HK-2 (cell line): ENCODE measurements around the gene NMNAT1.
"Not testable (repeated sequence)": the region's sequence is repeated elsewhere in the genome, so short reads cannot be mapped to it uniquely, and the experiment has no call there.

ENCODE experiments used
- DNase-seq: peaks from one replicate; pipeline ENCODE4 v3.0.0-alpha.2; 2018; ENCODE audit not compliant: unreplicated experiment

Gene NMNAT1

DNA sequence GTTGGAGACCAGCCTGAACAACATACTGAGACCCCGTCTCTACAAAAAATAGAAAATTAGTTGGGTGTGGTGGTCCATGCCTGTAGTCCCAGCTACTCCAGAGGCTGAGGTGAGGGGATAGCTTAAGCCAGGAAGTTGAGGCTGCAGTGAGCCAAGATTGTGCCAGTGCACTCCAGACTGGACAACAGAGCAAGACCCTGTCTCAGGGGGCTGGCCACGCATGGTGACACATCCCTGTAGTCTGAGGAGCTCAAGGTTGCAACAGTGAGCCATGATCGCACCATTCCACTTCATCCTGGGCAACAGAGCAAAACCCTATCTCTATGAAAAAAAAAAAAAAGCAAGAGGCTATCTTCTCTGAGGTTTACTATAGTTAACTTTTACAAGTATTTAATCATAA, 76.8 kb downstream of the NMNAT1 start:
- DNase-seq, result no peak

DNA sequence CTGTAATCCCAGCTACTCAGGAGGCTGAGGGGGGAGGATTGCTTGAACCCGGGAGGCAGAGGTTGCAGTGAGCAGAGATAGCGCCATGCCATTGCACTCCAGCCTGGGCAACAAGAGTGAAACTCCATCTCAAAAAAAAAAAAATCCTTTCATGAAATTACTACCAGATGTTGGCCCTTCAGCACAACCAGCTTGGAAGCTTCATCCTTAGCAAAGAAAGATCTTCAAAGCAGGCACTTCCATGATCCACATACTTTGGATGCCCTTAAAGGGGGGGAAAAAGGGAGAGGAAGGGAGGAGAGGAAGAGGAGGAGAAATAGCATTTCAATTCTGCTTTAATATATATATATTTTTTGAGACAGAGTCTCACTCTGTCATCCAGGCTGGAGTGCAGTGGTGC, 77.4 kb downstream of the NMNAT1 start:
- not testable (repeated sequence) for DNase-seq

DNA sequence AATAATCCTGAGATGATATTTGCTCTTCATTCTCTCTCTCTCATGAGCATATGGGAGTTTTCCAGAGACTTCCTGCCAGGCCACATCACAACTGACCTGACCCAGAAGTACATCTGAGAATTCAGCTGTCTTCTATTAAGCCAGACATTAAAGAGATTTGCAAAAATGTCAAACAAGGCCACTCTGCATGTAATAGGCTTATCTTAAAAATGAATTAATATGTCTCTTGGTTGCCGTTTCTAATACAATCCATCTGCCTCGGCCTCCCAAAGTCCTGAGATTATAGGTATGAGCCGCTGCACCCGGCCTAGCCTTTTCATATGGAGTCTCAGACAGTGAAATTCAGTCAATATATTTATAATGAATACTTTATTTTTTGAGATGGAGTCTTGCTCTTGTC, 78.7 kb downstream of the NMNAT1 start:
- not testable (repeated sequence) for DNase-seq

DNA sequence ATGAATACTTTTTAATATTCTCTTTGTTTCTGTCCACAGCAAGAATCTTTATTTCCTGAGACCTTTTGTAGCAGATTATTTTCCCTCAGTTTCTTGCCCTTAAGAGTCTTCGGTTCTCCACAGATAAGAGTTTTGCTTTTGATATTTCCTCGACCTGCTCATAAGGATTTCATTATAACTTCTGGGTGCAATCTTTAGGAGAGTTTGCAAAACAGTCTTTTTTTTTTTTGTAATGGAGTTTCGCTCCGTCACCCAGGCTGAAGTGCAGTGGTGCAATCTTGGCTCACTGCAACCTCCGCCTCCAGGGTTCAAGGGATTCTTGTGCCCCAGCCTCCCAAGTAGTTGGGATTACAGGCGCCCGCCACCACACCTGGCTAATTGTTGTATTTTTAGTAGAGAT, 79.4 kb downstream of the NMNAT1 start:
- no peak for DNase-seq

DNA sequence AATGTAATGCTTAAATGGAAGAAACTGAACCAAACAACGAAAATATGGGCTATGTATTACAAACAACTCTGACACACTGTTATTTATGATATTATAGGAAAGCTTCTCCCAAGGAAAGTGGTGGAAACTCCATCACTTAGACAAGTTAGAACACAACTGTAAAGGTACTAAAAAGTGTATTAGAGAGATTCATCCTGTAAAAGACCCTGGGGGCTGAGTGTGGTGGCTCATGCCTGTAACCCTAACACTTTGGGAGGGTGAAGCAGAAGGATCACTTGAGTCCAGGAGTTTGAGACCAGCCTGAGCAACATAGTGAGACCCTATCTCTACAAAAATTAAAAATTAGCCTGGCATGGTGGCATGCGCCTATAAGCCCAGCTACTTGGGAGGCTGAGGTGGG, 82.1 kb downstream of the NMNAT1 start:
- DNase-seq, result no peak

DNA sequence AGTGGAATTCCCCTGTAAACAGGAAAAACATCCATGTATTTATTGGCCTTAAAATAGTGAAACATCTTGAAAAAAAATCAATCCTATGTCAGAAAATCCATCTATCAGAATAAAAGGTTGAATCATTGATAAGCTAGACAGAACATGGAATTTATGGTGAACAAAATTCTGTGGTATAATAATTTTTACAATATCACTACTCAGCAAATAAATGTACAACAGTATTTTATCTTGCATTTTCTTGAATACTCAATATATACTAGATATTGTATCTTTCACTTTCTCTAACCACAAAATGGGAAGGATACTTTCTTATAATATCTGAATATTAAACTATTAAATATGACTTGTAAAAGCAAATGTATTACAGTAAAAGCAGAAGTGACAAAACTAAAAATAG, 83.8 kb downstream of the NMNAT1 start:
- no peak for DNase-seq

DNA sequence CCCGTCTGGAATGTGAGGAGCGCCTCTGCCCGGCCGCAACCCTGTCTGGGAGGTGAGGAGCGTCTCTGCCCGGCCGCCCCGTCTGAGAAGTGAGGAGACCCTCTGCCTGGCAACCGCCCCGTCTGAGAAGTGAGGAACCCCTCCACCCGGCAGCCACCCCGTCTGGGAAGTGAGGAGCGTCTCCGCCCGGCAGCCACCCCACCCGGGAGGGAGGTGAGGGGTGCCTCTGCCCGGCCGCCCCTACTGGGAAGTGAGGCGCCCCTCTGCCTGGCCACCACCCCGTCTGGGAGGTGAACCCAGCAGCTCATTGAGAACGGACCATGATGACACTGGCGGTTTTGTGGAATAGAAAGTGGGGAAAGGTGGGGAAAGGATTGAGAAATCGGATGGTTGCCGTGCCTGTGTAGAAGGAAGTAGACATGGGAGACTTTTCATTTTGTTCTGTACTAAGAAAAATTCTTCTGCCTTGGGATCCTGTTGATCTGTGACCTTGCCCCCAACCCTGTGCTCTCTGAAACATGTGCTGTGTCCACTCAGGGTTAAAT, 85.8 kb downstream of the NMNAT1 start:
- DNase-seq, result not testable (repeated sequence)

DNA sequence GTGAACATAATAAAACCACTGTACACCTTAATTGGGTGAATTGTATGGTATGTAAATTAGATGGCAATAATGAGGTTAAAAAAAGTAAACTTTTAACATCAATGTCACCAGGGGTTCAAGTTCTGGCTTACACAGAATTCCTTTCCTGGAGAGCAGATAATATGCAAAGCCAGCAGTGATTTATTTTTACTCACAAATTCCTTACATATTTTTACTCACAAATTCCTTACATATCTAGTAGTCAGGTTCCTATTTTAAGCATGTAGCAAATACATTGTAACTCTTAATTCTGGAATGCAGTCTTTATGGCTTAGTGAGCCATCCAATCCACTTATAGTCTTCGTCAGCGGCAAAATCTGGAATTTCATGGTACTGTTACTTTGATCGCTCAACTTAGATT, 88.2 kb downstream of the NMNAT1 start:
- no peak for DNase-seq

DNA sequence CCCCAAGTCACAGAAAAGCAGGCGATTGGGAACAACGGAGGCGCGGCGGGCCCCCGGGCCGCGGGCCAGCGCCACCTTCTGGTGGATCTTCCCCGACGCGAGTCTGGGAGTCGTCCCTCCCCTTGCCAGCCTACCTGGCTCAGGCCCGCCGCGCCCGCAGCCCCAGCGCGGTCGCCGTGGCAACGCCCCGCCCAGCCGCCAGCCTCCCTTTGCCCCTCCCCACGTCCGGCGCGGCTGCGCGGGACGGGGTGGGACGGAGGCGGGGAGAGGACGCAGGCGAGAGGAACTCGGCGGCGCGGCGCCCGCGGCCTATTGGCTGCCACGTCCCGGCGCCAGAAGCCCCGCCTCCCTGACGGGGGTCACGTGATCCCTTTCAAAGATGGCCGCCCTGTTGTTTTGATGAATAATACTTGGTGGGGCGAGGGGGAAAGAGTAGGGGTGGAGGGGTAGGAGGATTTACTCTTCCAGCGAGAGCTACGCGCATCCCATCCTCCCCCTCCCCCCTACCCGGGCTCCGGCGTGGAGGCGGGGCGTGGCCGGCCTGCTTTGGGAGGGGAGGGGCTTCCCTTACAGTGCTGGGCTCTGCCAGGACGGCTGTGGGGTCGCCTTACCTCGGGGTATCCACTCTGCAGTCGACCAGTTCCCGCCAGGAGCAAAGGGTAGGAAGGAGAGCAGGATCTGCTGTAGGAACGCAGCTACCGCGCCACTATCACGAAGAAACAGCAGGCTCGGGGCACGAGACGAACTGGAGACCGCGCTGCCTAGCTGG, 89.5 kb downstream of the NMNAT1 start, which contains the start of gene UBE4B:
Gene UBE4B (plus strand): TSS at position 369 of the 769 bp plus-strand sequence. CDS start 713 bp downstream, outside the sequence.
- DNase-seq, result peak; percentile 99

DNA sequence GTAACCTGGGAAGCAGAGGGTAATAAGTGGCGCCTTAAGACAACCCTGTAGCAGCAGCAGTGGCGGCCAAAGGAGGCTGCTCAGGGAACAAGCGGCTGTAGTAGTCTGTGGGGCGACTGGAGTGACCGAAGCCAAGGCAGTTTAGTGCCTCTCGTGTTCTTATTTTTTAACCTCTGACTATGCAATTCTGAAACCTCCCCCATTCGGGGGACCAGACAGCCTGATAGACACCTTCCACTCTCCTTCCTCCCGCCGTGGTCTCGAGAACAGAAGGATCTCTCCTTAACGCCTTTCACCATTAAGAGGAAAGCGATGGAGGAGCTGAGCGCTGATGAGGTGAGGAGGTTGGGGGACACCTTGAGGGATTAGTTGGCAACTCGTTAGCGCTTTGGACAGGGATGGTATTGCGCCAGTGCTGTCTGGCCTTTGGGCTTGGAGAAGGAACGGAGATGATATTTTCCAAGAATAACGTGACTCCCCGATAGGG, 90.1 kb downstream of the NMNAT1 start:
- DNase-seq, result no peak
